Loucy (cell line): ENCODE results near the gene KIF21A.

Experiments
- CTCF ChIP-seq: fragments of 200-600 bp; sonication (generic); conservative IDR thresholded peaks from 2 replicates; pipeline ENCODE4 v1.5.1; 2014; ENCODE audit warnings: mild to moderate bottlenecking, antibody characterized with exemption, low read length
- EZH2phosphoT487 ChIP-seq: fragments of 200-600 bp; IDR thresholded peaks from 2 replicates; pipeline ENCODE4 v1.6.1; 2018; ENCODE audit warnings: antibody characterized with exemption, mild to moderate bottlenecking, moderate library complexity, borderline replicate concordance

GRCh38 chr12:39287817-39288216, 155.1 kb downstream of the KIF21A start:
- no peak for TF ChIP-seq CTCF
- TF ChIP-seq EZH2phosphoT487: no peak
